ENCODE results near the gene LRRC74B.

Gene LRRC74B

DNA sequence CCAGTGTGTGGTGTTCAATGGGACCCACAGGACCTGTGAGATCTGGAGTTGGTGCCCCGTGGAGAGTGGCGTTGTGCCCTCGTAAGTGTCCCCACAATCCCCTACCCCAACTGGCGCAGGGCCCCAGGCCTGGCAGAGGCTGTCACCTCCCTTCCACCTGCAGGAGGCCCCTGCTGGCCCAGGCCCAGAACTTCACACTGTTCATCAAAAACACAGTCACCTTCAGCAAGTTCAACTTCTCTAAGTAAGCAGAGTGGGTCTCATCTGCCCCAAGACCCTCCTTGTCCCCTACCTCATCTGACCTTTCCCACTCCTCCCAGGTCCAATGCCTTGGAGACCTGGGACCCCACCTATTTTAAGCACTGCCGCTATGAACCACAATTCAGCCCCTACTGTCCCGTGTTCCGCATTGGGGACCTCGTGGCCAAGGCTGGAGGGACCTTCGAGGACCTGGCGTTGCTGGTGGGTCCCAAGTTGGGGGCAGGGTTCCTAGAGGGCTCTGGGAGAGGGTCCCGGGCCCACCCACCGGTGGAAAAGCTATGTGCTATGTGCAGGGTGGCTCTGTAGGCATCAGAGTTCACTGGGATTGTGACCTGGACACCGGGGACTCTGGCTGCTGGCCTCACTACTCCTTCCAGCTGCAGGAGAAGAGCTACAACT lies 22.7 kb upstream of the LRRC74B start:
- H3K4me3 ChIP-seq (ENCODE audit: control insufficient read depth, low read depth, low read length): no peak overlapping the region
- TF ChIP-seq CTCF (conservative IDR thresholded peaks at IDR 0.05; ENCODE audit: control insufficient read depth, insufficient read depth, low read depth, low read length): no peak
- no peak for DNase-seq (ENCODE audit: low read depth)

- H3K4me3 ChIP-seq (ENCODE audit: control insufficient read depth, low read depth, low read length): no peak overlapping the region
- DNase-seq (ENCODE audit: low read depth): no peak
- TF ChIP-seq CTCF (conservative IDR thresholded peaks at IDR 0.05; ENCODE audit: control insufficient read depth, insufficient read depth, low read depth, low read length): no peak
Measured at GRCh38 chr22:21025266-21025665, 20.5 kb upstream of the LRRC74B start.

GRCh38 chr22:21025763-21026755 lies 19.7 kb upstream of the LRRC74B start:
- H3K4me3 ChIP-seq (ENCODE audit: control insufficient read depth, low read depth, low read length): no peak overlapping the region
- TF ChIP-seq CTCF (conservative IDR thresholded peaks at IDR 0.05; ENCODE audit: control insufficient read depth, insufficient read depth, low read depth, low read length): no peak
- no peak for DNase-seq (ENCODE audit: low read depth)

- no peak for TF ChIP-seq CTCF (conservative IDR thresholded peaks at IDR 0.05; ENCODE audit: control insufficient read depth, insufficient read depth, low read depth, low read length)
- DNase-seq (ENCODE audit: low read depth): peak; percentile 51
- H3K4me3 ChIP-seq (ENCODE audit: control insufficient read depth, low read depth, low read length): no peak overlapping the region
Measured at GRCh38 chr22:21026783-21027692, 18.7 kb upstream of the LRRC74B start.

DNA sequence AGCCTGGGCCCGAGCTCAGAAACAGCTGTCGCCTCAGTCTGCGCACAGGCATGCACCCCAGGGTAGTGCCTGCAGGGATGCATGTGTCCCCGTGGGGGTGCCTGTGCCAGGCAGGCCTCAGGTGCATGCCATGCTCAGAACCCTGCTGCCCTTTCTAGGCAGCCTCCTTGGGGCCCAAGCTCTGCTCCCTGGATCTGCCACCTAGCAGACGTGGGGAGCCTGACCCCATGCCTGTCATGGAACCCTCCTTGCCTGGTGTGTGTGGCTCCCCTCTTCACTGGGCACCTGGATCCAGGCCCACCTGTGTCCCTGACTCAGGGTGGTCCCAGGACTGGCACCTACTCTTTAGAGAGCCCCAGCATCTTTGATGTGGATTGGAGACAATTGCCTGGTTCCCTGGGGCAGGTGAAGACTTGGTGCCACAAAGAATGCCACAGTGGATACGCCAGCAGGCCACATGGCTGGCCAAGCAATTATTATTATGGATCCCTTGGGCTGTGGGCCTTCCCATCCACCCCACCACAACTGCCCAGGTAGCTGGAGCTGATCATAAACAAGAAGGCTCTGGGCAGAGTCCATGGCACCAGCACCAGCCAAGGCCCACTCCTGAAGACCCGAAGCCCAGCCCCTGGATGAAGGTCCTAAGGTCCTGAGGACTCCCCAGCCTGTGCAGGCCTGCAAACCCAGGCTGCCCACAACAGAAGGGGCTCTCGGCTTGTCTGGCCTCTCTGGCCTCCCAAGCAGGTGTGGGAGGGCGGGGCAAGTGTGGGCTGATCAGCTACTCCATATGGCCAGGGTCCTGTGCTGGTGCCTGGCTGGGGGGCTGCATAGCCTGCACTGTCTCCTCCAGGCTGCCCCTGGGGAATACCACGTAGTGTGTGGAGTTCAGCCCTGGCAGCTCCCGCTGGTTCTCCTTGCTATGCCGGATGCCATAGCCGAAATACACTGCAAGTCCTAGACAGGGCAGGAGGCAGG lies 17.2 kb upstream of the LRRC74B start:
- TF ChIP-seq CTCF (conservative IDR thresholded peaks at IDR 0.05; ENCODE audit: control insufficient read depth, insufficient read depth, low read depth, low read length): no peak
- no peak overlapping the region for H3K4me3 ChIP-seq (ENCODE audit: control insufficient read depth, low read depth, low read length)
- DNase-seq (ENCODE audit: low read depth): no peak
